Ammon's horn (tissue), 1 donor: ENCODE results near the gene VKORC1.
"Not testable (repeated sequence)": the region's sequence is repeated elsewhere in the genome, so short reads cannot be mapped to it uniquely, and the experiment has no call there.

Experiments used
- DNase-seq: peaks from one replicate; pipeline ENCODE4 v3.0.0-alpha.2; 2016; ENCODE audit warnings: low spot score

VKORC1 gene

DNA sequence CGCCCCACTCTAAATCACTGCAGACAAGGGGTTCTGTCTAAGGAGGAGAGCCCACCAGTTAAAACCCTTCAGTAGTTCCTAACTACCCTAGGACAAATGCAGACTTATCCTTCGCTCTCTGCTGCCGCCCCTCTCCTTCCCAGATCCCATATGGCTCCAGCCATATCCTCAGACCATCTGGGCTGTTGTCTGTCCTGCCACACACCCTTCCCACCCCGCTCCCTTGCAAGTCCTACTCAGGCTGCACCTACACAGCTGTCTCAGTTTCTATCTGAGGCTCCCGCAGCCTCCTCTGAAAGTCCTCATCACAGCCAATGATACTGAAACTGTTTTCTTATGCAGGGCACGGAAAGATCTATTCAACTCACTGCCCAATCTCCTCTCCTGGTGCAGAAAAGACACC lies 12.9 kb upstream of the VKORC1 start:
- no peak for DNase-seq

DNA sequence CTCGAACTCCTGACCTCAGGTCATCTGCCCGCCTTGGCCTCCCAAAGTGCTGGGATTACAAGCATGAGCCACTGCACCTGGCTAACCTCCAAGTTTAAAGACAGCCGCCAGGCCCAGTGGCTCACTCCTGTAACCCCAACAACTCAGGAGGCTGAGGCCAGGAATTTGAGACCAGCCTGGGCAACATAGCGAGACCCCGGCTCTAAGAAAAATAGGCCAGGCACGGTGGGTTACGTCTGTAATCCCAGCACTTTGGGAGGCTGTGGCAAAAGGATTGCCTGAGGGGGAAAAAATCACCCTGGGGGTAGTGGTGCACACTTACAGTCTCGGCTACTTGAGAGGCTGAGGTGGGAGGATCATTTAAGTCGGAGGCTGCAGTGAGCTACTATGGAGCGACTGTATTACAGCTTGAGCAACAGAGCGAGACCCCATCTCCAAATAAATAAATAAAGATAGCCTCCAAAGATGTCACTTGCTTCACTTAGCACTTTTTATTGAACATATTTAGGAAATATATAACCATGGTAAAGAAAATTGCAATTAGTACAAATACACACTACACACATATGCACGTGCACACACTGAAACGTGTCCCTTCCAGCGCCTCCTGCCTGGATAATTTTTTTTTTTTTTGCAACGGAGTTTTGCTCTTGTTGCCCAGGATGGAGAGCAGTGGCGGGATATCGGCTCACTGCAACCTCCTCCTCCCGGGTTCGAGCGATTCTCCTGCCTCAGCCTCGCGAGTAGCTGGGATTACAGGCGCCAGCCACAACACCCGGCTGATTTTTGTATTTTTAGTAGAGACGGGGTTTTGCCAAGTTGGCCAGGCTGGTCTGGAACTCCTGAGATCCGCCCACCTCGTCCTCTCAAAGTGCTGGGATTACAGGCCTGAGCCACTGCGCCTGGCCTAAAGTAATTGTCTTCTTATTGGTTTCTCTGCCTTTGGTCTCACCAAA lies 12.2 kb upstream of the VKORC1 start:
- no peak for DNase-seq

DNA sequence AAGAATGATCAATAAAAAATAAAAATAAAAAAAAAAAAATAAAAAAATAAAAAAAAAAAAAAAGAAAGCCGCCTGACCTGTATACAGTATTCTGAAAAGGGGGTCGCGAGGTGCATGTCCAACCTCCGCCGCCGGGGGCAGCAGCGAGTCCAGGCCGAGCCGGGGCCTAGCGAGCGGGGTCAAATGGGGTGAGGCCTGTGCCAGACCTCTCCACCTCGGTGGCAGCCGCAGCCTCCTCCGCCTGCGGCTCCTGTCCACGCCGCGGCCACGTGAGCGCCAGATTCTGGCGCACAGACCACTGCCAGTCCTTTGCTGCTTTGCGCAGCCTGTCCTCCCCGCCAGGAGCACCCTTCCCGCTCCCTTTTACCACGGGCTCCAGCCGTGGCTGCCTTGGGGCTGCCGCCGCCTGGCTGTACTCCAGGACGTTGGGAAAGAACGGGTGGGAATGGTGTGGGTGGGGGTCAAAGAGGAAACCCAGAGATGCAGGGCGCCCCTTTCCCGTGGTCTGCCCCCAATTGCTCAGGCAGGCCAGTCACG lies 11.1 kb upstream of the VKORC1 start:
- DNase-seq: peak; percentile 85

DNA sequence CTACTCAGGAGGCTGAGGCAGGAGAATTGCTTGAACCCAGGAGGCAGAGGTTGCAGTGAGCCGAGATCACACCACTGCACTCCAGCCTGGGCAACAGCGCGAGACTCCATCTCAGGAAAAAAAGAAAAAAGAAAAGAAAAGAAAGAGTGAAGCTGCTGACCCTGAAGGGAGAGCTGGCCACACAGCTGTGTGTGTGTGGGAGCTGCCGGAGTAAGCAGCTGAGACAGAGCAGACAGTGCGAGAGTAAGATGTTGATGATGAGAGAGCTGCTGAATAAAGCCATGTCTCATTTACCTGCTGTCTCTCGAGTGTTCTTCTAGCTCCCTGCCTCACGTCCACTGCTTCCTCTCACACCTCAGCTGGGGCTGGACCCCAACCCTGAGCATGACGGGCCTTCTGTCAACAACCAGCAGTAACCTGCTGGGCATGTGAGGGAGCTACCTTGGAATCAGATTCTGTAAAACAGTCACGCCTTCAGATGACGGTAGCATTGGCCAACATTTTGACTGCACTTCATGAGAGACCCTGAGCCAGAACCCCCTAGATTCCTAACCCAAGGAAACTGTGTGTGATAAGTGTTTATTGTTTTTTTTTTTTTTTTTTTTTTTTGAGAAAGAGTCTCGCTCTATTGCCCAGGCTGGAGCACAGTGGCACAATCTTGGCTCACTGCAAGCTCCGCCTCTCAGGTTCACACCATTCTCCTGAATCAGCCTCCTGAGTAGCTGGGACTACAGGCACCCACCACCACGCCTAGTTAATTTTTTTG lies 6.5 kb upstream of the VKORC1 start:
- not testable (repeated sequence) for DNase-seq

DNA sequence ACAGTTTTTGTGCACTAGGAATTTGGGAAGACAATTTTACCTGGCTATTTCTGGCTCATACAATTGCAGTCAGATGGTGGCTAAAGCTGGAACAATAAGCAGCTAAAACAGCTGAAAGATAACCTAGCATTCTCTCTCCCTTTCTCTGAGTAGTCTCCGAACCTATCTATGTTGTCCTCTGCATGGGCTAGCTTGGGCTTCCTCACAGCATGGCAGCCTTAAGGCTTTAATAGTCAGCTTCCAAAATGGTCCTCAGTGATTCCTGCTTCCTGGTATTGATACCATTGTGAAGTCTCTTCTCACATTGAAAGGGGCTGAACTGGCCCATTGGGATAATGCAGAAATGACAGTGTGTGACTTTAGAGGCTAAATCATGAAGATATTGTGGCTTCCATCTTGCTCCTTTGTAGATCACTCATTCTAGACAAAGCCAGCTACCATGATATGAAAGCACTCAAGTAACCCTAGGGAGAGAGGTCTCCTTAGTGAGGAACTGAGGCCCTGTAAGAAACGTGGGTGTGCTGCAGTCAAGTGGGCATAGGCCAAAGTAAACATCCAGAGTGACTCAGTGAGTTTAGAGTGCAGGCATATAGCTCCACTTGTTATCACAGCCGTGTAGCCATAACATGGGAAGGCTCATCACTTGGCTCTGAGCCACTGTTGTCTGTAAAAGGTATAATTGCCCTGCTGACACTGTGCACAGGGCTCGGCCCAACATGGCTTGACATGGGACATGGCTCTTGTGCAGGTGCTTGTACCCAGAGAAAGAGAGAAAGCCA lies 5.5 kb upstream of the VKORC1 start:
- DNase-seq: no peak

DNA sequence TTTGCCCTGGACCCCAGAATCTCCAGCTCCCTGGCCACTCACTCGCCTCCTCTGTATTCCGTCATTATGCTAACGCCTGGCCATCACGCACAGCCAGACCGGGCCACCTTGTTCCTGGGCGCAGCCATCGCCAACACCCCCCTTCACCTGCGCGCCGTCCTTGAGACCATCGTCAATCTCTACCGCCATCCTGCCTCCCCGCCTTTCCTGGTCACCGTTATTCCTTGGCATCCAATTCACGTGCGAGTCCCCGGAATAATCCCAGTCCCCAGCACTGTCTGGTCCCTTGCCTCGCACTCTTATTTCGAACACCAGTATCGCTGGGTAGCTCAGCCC lies 541 bp downstream of the VKORC1 start:
- no peak for DNase-seq

DNA sequence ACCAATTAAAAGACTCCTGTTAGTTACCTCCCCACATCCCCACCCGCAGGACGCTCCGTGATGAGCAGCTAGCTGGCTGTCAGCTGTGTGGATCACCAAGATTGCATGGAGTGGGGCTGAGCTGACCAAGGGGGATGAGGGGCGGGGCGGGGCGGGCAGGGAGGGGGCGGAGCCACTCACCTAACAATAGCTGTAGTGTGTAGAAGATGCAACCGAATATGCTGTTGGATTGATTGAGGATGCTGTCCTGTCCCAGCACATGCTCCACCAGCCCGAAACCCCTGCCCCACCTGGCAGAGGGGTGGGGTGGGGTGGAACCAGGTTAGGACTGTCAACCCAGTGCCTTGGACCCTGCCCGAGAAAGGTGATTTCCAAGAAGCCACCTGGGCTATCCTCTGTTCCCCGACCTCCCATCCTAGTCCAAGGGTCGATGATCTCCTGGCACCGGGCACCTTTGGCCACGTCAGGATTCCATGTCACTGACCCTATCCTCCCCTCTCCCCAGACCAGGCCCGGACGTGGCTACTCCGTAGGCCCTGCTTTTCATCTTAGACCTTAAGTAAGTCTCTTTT lies 1.4 kb downstream of the VKORC1 start:
- peak; percentile 66 for DNase-seq

DNA sequence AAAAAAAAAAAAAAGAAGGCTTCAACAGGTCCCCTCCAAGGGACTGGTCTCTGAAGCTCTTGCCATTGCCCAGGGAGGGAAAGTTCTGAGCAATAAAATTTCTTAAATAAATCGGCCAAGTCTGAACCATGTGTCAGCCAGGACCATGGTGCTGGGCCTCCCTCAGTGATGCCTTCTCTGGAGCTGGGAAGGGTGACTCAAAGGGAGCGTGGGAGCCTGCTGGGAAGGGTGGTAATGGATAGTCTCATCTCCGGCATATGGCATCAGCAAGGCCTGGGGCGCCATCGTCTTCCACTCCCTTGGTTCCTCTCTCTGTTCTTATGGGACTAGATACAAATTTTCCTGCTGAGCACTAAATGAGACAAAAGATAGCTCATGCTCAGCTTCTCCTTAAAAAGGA lies 2.3 kb downstream of the VKORC1 start:
- DNase-seq: peak; percentile 42

DNA sequence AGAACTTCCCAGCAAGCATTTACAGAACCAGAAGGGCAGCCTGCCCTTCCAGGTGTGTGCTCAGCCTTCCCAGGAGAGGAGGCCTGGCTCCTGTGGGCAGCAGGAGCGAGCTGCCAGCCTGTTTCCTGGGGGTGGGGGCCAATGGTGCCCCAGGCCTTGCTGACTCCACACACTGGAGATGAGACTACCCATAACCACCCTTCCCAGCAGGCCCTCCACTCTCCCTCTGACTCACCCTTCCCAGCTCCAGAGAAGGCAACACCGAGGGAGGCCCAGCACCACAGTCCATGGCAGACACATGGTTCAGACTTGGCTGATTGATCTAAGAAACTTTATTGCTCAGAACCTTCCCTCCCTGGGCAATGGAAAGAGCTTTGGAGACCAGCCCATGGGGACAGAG lies 4.1 kb downstream of the VKORC1 start:
- no peak for DNase-seq

DNA sequence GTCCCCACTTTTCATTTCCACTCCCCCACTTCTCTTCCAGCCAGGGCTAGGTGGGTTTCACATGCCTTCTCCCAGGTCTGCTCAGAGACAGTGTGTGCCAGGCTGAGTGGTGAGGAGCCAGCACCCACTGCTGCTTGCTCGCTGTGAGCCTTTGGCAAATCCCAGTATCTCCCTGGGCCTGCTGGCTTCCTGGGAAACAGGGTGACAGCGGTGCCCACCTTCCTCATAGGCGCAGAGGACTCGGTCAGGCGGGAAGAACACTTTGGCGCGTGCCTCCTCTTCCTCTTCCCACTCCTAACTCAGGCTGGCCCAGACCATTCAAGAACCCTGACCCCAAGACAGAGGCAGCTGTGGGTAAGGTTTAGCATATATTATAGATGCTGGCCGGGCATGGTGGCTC lies 5.4 kb downstream of the VKORC1 start:
- DNase-seq: no peak

DNA sequence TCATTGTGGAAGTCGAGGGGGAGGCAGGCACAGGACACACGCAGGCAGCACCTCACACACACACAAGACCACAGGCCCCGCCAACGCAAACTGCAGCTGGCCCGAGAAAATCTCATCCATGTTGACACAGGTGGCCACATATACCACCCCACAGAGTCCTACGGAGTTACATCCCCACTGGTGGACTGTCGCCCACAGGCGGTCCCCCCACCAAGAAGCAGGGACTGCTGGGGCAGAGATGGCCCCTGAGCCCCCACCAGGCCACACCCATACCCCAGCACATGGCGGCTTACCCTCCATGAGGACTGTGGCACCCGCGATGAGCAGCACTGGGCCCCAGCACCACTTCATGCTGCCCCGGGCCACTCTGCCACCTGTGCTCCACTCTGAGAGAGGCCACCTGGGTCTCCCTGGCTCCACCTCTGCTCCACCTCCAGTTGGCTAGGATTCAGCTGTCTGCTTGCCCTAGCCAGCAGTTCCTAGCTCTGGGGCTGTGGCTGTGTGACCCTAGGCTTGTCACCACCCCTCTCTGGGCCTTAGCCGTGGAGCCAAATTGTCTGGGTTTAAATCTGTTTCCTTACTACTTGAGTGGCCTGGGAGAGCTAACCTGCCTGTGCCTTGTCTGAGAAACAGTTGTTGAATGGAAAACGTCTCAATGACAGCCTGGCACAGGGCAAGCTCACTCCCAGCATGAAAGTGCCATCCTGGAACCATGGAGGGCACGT lies 6.0 kb downstream of the VKORC1 start, which contains the start of gene PRSS53:
Gene PRSS53 (minus strand): TSS at position 485 of the 725 bp plus-strand sequence. CDS start 134 bp downstream, at position 351.
- DNase-seq: no peak

DNA sequence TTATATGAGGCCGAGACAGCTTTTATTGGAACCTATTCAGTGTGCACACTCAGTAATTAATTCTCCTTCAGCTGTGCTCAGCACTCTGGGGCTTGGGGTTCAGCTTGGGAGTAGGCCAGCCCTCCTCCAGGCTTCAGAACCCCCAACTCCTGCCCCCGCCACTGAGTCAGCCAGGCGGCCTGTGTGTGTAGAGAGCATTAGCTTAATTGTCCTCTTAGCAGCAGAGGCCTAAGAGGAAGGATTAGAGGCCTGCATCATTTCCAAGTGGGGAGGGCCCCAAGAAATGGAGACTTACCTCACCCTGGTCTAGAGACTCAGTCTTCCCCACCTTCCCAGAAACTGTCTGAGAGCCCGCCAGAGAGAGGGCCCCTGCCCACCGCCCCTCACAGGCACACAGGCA lies 6.6 kb downstream of the VKORC1 start:
- no peak for DNase-seq

DNA sequence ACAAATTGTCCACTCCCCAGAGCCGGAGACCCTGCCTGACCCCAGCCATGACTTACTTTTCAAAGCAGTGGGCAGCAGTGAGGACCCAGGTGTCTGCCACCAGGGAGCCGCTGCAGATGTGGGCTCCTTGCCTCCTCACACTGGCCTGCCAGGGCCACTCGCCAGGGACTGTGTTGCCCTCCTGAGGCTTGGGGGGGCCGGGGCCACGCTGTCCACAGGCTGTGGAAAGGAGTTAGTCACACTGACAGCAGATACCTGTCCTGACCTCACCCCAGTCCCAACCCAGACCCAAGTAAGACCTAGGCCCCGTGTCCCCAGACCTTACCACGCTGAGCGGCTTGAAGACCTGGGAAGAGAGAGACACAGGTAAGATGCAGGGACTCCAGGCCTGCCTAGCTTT lies 7.1 kb downstream of the VKORC1 start:
- DNase-seq: no peak

DNA sequence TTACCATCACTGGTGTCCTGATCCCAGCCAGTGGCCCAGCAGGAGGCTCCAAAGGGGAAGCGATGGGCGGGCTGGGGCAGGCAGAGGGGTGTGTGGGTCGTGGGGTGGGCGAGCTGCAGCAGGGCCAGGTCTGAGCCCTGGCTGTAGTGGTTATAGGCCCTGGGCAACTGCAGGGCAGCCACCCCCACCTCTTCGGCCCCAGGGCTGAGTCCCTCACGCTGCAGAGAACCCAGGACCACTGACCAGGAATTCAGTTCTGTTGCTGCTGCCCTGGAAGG lies 8.0 kb downstream of the VKORC1 start:
- DNase-seq: no peak

DNA sequence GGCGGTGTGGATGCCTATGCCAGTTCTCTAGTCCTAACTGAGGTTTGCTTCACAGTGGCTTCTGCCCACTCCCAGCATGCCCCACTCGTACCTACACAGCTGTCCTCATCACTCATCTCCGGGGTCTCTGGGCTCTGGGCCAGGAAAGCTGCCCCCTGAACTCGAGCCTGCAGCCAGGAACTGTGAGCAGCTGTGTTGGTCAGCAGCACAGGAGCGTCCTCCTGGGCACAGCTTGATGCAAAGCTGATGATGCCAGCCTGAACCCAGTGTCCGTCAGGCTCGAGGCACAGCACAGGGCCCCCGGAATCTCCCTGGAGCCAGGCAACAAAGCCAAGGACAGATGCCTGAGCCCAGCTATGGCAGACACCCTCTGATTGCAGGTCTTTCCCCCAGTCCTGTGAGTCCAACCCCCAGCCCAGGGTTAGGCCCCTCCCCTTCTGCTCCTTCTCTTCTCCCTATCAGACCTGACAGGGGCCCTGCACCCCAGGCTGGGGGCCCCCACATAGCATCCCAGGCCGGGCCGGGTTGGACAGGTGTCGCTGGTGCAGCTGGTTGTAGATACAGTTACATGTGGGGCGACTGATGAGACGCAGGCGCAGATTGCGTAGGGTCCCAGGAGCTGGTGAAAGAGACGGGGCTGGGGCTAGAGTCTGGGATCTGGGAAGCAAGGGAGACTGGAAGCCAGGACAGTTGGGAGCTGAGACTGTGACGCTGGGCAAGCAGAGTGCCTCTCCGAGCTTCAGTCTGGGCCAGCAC lies 8.5 kb downstream of the VKORC1 start:
- DNase-seq: no peak

DNA sequence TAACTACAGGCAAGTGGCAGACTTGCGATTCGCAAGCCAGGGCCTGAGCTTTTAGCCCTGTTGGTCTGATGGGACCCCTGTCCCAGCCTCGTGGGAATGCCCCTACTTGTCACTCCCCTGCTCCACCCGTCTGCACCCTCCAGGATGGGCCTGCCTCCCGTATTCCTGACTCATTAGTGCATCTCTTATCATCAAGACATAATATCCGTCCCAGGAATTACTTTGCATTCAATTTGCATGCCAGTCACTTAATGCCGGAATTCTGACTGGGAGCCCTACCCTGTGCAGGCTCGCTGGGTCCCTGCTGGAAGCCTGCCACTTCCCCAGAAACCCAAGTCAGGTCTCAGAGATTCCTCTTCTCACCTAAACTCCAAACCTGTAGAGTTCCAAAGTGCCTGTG lies 9.2 kb downstream of the VKORC1 start:
- no peak for DNase-seq

DNA sequence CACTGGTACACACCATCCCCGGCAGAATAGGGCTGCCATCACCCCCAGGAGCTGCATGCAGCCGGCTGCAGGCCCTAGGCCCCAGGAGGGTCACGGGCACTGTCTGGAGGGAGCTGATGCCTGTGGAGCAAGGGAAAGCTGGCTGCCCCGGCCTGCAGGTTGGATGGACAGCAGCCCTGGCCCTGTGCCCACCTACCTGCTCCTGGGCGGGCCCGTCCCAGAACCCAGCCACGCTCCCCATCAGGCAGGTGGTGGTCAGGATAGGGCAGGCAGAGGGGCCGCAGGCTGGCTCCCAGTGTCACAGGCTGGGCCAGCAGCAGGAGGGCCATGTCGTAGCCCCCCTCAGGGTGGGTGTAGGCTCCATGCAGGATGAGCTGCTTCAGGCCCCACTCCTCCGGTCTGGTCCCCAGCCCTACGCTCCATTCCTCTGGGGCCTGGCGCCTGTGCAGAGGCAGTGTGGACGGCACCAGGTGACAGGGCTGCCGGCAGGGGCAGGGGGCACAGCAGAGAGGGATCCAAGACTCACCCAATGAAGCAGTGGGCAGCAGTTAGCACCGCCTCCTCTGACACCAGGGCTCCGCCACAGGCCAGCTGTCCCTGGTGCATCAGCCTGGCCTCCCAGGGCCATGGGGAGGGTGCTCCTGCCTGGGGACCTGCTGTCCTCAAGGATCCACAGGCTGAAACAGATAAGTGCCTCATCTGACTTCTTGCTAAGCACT lies 9.9 kb downstream of the VKORC1 start:
- DNase-seq: no peak

DNA sequence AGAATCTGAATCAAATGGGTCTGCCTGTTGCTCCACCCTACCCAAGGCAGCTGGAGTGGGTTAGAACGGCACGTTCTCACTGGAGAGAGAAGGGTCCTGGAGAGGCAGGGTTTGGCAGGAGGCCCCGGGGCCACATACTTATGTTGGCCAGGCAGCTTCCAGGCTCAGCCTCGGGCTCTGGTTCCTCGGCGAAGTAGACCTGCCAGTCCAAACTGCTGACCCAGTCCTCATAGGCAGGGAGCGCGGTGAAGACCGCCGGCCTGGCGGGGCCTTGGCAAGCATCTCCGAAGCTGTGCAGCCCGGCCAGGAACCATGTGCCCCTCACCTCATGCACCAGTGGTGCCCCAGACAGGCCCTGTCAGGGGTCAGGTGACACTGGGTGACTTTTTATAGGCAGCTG lies 10.6 kb downstream of the VKORC1 start:
- no peak for DNase-seq

DNA sequence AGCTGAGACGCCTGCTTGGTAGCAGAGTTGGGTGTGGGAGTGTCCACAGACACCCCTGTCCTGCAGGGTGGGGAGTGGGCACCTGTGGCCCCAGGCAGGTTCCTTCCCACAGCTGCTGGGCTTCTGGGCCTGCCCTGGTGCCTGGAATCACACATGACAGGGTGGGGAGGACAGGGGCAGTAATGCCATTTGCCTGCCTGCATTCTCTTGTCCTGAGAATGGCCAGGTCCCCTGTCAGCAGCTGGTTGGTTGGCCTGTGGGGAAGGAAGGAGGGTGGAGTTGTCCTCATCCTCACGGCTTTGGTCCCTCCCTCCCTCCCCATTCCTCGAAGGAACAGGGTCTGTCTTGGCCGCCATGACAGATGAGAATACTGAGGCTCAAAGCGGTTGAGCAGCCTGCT lies 11.0 kb downstream of the VKORC1 start:
- DNase-seq: no peak

DNA sequence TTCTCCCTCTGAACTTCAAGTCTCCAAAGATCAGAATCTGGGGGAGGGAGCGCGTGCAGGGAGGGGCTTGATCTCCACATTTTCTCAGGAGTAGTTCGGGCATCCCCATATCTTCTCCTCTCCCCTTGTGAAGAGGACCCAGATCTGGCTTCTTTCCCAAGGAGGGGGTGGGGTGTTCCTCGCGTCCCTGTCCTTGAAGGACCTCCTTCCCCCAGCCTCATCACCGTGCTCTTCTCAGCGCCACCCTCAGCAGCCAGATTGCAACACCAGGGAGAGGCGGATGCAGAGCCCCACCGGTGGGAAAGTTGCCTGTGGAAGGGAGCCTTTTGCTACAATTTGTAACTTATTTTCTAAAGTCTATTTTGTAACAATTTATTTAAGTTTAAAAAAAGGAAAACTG lies 11.5 kb downstream of the VKORC1 start:
- no peak for DNase-seq
